ENCODE data around the gene OPCML. TPM values are rescaled to one million over a fixed set of nuclear protein-coding genes. Genes with fewer than 3 reads are reported as not detected.

OPCML gene
- total and polyA plus RNA-seq, 4 donors, result under 0.01 to 0.01 TPM; not detected in 2

GRCh38 chr11:133238495-133238894 is 293.8 kb downstream of the OPCML start:
- Histone ChIP-seq H3K9ac (ENCODE audit: low read depth in 1 of 2, low read length in 2 of 2) (no peak overlapping the region), H3K4me1 (ENCODE audit: control insufficient read depth in 4 of 4, insufficient read depth in 4 of 4, low read length in 3 of 4) (no peaks in the 10 kb centered on the region), H3K9me3 (ENCODE audit: control insufficient read depth in 4 of 4, low read length in 3 of 4) (no peaks in the 10 kb centered on the region), H3K27me3 (ENCODE audit: control insufficient read depth in 4 of 4, insufficient read depth in 4 of 4, low read length in 3 of 4) (peaks cover 0 to 13% (median 3%) of the 10 kb centered on the region in 4 donors), H3K36me3 (ENCODE audit: control insufficient read depth in 4 of 4, insufficient read depth in 3 of 4, low read depth in 1 of 4, low read length in 3 of 4) (no peaks in the 10 kb centered on the region), H3K27ac (ENCODE audit: low read depth in 1 of 2, low read length in 2 of 2) (no peak overlapping the region), H3K4me3 (ENCODE audit: low read depth in 1 of 3, low read length in 3 of 3) (no peak overlapping the region)
- DNase-seq (ENCODE audit: low spot score), result no peak
- TF ChIP-seq EGR1 (IDR thresholded peaks at IDR 0.05; ENCODE audit: low read depth in 2 of 2) (no peak), FOXA2 (IDR thresholded peaks at IDR 0.05) (no peak), NR2F2 (IDR thresholded peaks at IDR 0.05) (no peak), TAF1 (conservative IDR thresholded peaks at IDR 0.05) (no peak), GABPA (IDR thresholded peaks at IDR 0.05 in 1 of 2, conservative IDR thresholded peaks at IDR 0.05 in 1 of 2) (no peak), JUND (IDR thresholded peaks at IDR 0.05) (no peak), YY1 (IDR thresholded peaks at IDR 0.05) (no peak), SP1 (IDR thresholded peaks at IDR 0.05) (no peak), MAX (IDR thresholded peaks at IDR 0.05) (no peak), ATF3 (IDR thresholded peaks at IDR 0.05) (no peak), RAD21 (IDR thresholded peaks at IDR 0.05) (no peak), ZBTB33 (IDR thresholded peaks at IDR 0.05) (no peak), RXRA (IDR thresholded peaks at IDR 0.05) (no peak), HNF4G (IDR thresholded peaks at IDR 0.05) (no peak), CTCF (IDR thresholded peaks at IDR 0.05; ENCODE audit: low read depth, low read length, missing input control) (no peak)
- WGBS, result 68% methylated on average over 10 of the region's 10 CpGs

- Histone ChIP-seq H3K9ac (ENCODE audit: low read depth in 1 of 2, low read length in 2 of 2) (no peak overlapping the region), H3K27me3 (ENCODE audit: control insufficient read depth in 4 of 4, insufficient read depth in 4 of 4, low read length in 3 of 4) (peaks cover 0 to 13% (median 3%) of the 10 kb centered on the region in 4 donors), H3K4me3 (ENCODE audit: low read depth in 1 of 3, low read length in 3 of 3) (no peak overlapping the region), H3K27ac (ENCODE audit: low read depth in 1 of 2, low read length in 2 of 2) (no peak overlapping the region), H3K4me1 (ENCODE audit: control insufficient read depth in 4 of 4, insufficient read depth in 4 of 4, low read length in 3 of 4) (no peaks in the 10 kb centered on the region), H3K9me3 (ENCODE audit: control insufficient read depth in 4 of 4, low read length in 3 of 4) (peaks cover 0 to 3% (median 1%) of the 10 kb centered on the region in 4 donors), H3K36me3 (ENCODE audit: control insufficient read depth in 4 of 4, insufficient read depth in 3 of 4, low read depth in 1 of 4, low read length in 3 of 4) (no peaks in the 10 kb centered on the region)
- no peak for DNase-seq (ENCODE audit: low spot score)
- WGBS, result 77% methylated on average over 2 of the region's 2 CpGs
- TF ChIP-seq HNF4A (conservative IDR thresholded peaks at IDR 0.05) (no peak), HNF4G (IDR thresholded peaks at IDR 0.05) (no peak), REST (IDR thresholded peaks at IDR 0.05) (no peak), CTCF (IDR thresholded peaks at IDR 0.05; ENCODE audit: low read depth, low read length, missing input control) (no peak), TAF1 (conservative IDR thresholded peaks at IDR 0.05) (no peak), ZBTB33 (IDR thresholded peaks at IDR 0.05) (no peak), RXRA (IDR thresholded peaks at IDR 0.05) (no peak), GABPA (IDR thresholded peaks at IDR 0.05 in 1 of 2, conservative IDR thresholded peaks at IDR 0.05 in 1 of 2) (no peak), RAD21 (IDR thresholded peaks at IDR 0.05) (no peak), MAX (IDR thresholded peaks at IDR 0.05) (no peak), JUND (IDR thresholded peaks at IDR 0.05) (no peak), YY1 (IDR thresholded peaks at IDR 0.05) (no peak), SP1 (IDR thresholded peaks at IDR 0.05) (no peak), FOXA1 (IDR thresholded peaks at IDR 0.05) (no peak)
Measured at GRCh38 chr11:133238027-133238426, 294.3 kb downstream of the OPCML start.
